Suppressor macrophage treated with lipopolysaccharide for 1 hour (primary cell): ENCODE results near the gene MICALL2.

Experiments used
- DNase-seq, 3 donors: peaks; one replicate each; pipeline ENCODE4 v3.0.0-alpha.2; 2020 to 2022

MICALL2 gene

GRCh38 chr7:1412322-1413261, 46.7 kb downstream of the MICALL2 start:
- DNase-seq = peak; percentile 91 to 98 (median 96)

DNA sequence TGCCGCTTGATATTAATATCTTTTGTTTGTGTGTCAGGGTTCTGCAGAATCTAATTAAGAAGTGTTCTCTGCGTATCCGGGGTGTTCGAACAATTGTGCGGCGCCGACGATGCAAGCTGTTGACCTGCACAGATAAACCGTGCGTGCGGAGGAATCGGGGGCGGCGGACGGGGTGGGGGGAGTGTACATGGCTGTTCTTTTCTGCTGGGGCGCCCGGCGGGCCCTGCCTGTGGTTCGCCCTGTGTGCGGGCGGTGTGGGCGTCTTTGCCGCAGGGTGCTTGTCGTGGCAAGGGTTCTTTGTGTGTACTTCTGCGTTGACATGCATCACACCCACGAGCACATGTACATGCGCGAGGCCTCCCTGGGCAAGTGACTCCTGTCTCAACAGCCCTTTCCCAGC, 47.9 kb downstream of the MICALL2 start:
- DNase-seq = no peak

DNA sequence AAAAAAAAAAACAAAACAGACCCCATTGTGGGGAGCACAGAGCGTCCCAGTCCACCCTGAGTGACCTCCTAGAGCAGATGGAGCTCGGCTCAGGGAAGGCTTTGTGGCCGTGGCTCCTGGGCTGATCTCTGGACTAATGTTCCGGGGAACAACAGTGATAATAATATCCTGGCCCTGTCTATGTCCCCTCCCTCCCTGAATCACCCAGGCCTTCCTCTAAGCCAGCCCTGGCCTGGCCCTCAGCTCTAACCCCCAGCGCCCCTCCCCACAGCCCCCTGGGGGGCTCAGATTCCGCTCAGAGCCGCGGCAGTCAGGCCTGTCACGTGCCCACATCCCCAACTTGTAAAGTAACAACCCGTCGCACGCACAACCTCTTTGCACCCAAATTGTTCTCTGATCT, 48.3 kb downstream of the MICALL2 start:
- DNase-seq = no peak

DNA sequence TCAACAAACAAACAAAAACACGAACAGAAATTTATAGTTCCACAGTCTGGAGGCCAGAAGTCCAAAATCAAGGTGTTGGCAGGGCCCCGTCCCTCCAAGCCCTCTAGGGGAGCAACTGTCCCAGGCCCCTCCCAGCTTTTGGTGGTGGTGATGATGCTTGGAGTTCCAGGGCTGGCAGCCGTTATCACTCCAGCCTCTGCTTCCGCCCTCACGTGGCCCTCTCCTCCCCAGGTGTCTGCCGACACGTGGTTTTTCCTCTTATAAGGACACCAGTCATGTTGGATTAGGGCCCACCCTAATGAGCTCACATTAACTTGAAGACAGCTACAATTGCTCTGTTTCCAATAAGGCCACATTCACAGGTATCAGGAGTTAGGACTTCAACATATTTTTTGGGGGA, 49.7 kb downstream of the MICALL2 start:
- DNase-seq = no peak

DNA sequence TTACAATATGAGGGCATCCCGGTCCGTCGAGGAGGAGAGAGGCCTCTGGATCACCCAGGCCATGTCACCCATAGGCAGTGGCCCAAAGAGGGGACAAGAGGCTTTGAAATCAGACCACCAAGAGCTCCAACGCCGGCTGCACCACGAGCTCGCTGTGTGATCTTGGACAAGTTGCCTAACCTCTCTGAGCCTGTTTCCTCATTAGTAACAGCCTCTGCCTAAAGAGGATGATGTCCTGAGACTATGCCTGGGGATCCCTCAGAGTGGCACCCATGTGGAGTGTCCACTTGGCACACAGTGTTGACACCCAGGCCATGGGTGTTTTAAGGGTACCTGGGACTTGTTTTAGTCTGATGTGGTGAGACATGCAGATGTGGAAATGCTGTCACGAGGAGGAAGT, 50.8 kb downstream of the MICALL2 start:
- no peak for DNase-seq

DNA sequence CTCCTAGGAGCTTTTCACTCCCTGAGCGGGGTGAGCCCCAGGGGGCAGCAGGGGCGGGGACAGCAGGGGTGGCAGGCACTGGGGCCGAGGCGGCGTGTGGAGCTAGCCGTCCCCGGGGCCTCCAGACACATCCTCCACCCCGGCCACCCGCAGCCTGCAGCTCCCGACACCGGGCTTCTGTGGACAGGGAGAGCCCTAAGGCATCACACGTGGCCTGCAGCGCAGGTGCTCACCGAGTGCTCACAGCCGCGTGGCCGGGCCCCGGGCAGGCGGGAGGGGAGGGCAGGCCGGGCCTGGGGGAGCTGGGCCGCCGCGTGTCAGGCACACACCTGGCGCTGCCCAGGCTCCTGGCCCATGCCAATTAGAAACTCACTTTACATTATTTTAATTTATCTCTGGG, 51.4 kb downstream of the MICALL2 start:
- no peak for DNase-seq

- no peak for DNase-seq
Observed at GRCh38 chr7:1404898-1405548, 54.2 kb downstream of the MICALL2 start.

DNA sequence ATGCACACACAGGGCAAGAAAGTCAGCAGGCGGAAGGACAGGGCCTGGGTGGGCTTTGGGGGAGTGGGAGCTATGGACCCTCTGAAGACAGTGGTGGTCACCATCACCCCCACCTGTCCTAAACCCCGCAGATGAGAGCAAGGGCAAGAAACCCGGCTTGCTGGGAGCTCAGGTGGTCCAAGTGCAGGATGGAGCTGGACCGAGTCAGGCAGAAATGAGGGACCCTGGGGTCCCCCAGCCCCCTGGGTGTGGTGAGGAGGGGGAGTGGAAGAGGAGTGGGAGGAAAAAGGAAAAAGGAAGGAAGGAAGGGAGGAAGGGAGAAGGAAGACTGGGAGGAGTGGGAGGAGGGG, 54.8 kb downstream of the MICALL2 start:
- no peak for DNase-seq

- peak in 2 of 3 donors; percentile 22 to 25 for DNase-seq
Observed at GRCh38 chr7:1403638-1404459, 55.4 kb downstream of the MICALL2 start.

- no peak for DNase-seq
Observed at GRCh38 chr7:1402791-1403637, 56.3 kb downstream of the MICALL2 start.

DNA sequence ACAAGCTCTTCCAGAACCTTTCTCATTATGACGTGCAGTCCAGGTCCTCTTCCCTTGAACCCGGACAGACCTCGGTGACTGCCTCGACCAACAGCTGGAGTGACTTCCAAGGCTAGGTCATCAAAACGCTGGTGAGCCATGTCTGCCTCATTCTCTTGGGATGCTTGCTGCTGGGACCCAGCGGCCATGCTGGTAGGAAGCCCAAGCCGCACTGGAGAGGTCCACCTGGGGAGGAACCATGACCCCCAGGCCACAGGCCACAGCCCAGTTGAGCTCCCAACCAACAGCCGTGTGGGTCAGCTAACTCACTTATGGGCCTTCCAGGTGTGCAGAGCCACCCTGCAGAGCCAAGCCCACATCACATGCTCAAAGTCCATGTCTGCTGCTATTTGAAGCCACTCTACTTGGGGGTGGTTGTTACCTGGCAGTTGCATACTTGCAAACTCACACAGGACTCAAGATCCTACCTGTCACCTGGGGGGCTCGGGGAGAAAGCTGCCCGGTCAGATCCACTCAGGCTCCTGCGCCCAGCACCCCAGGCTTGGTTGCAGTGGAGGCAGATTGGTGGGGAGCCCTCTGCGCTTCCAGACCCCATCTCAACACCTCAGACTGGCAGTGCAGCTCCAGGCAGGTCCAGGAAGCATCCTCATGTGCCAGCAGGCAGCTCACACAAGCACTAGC, 57.0 kb downstream of the MICALL2 start:
- DNase-seq = no peak

DNA sequence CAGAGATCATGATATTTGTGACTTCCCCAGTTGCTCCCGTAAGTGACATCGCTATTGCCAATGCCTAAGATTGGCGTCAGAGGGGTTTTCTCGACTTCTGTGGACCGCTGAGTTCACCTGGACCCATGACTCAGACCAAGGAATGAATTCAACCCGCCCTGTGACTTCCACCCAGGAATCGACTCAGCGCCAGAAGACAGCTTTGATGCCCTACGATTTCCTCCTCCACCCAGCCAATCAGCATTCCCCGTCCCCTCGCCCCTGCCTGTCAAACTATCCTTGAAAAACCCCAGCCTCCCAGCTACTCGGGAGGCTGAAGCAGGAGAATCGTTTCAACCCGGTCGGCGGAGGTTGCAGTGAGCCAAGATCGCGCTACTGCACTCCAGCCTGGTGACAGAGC, 58.3 kb downstream of the MICALL2 start:
- DNase-seq = no peak

DNA sequence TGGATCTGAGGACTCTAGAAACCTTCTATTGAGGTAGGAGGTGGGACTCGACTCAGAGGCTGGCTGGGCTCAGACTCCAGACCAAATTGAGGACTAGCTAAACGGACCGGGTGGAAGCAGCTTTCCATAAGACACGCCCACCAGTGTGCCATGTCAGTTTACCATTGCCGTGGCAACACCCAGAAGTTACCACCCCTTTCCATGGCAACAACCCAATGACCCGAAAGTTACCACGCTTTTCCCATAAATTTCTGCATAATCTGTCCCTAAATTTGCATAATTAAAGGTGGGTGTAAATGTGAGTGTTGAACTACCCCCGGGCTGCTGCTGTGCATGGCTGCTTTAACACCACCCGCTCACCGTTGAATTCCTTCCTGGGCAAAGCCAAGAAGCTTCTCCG, 58.9 kb downstream of the MICALL2 start:
- no peak for DNase-seq

DNA sequence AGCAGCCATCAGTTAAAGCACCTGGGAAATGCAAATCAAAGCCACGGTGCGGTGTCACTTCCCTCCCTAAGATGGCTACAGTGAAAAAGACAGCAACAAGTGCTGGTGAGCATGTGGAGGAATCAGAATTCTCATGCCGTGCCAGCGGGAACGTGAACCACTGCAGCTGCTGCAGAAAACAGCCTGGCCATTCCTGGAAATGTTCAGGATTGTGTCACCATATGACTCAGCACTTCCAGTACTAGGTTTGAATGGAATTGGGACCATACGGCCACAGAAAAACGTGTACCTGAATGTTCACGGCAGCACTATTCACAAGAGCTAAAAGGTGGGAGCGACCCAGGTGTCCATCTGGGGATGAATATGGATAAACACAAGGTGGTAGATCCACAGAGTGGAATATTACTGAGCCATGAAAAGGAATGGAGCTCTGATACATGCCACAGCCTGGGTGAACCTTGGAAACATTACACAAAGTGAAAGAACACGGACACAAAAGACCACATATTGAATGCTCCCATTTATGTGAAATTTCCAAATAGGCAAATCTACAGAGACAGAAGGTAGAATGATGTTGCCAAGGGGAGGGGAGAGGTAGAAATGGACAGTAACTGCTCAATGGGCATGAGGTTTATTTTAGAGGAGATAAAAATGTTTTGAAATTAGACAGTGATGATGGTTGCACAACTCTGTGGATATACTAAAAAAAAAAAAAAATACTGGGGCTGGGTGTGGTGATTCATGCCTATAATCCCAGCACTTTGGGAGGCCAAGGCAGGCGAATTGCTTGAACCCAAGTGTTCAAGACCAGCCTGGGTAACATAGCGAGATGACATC, 61.6 kb downstream of the MICALL2 start:
- DNase-seq = no peak

GRCh38 chr7:1396195-1396594, 63.1 kb downstream of the MICALL2 start:
- no peak for DNase-seq

- DNase-seq = no peak
Observed at GRCh38 chr7:1395211-1396070, 63.8 kb downstream of the MICALL2 start.

GRCh38 chr7:1394371-1394770, 64.9 kb downstream of the MICALL2 start:
- no peak for DNase-seq

GRCh38 chr7:1393421-1393820, 65.8 kb downstream of the MICALL2 start:
- no peak for DNase-seq

- no peak for DNase-seq
Observed at GRCh38 chr7:1392556-1392955, 66.7 kb downstream of the MICALL2 start.

DNA sequence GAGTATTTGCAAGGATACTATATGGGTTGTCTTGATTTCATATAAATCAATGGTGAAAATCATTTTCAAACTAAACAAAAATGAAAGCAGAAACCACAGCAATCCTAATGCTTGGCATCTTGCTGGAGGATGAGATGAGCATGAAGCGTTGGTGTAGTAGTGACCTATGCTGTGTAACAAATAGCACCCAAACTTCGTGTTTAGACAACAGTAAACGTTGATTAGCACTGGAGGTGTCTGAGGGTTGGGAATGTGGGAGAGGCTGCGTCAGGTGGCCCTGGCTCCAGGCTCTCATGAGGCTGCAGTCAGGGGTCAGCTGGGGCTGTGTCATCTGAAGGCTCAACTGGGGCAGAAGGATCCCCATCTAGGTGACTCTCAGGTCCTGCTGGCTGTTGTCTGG, 67.8 kb downstream of the MICALL2 start:
- no peak for DNase-seq
